ELR (cell line): Measurements from ENCODE around the gene VWA8.
"Not testable (repeated sequence)": the region's sequence is repeated elsewhere in the genome, so short reads cannot be mapped to it uniquely, and the experiment has no call there.

ENCODE experiments used
- DNase-seq: peaks from one replicate; pipeline ENCODE4 v3.0.0-alpha.2; 2015; ENCODE audit warnings: low read depth

VWA8 gene

GRCh38 chr13:41647699-41648313 is 313.1 kb downstream of the VWA8 start:
- peak; percentile 10 for DNase-seq

- DNase-seq = peak; percentile 90
Observed at GRCh38 chr13:41645331-41645730, 315.6 kb downstream of the VWA8 start.

GRCh38 chr13:41644742-41645141 is 316.2 kb downstream of the VWA8 start:
- DNase-seq = no peak

GRCh38 chr13:41643507-41643906 is 317.4 kb downstream of the VWA8 start:
- no peak for DNase-seq

- DNase-seq = no peak
Observed at GRCh38 chr13:41641961-41642360, 318.9 kb downstream of the VWA8 start.

GRCh38 chr13:41641429-41641828 is 319.5 kb downstream of the VWA8 start:
- no peak for DNase-seq

- DNase-seq = no peak
Observed at GRCh38 chr13:41639955-41640780, 320.7 kb downstream of the VWA8 start.

- DNase-seq = no peak
Observed at GRCh38 chr13:41639237-41639904, 321.5 kb downstream of the VWA8 start.

- no peak for DNase-seq
Observed at GRCh38 chr13:41637586-41637985, 323.3 kb downstream of the VWA8 start.

- not testable (repeated sequence) for DNase-seq
Observed at GRCh38 chr13:41637032-41637431, 323.9 kb downstream of the VWA8 start.

GRCh38 chr13:41636590-41636989 is 324.3 kb downstream of the VWA8 start:
- not testable (repeated sequence) for DNase-seq

- DNase-seq = no peak
Observed at GRCh38 chr13:41634407-41634806, 326.5 kb downstream of the VWA8 start.

GRCh38 chr13:41633776-41634175 is 327.1 kb downstream of the VWA8 start:
- DNase-seq = no peak

- DNase-seq = peak; percentile 79
Observed at GRCh38 chr13:41631296-41631965, 329.5 kb downstream of the VWA8 start.

- DNase-seq = no peak
Observed at GRCh38 chr13:41627425-41627824, 333.5 kb downstream of the VWA8 start.

- DNase-seq = no peak
Observed at GRCh38 chr13:41624041-41624440, 336.9 kb downstream of the VWA8 start.

GRCh38 chr13:41622432-41623429 is 338.2 kb downstream of the VWA8 start:
- DNase-seq = peak; percentile 41

- no peak for DNase-seq
Observed at GRCh38 chr13:41621716-41622431, 339.0 kb downstream of the VWA8 start.

GRCh38 chr13:41617633-41618032 is 343.3 kb downstream of the VWA8 start:
- not testable (repeated sequence) for DNase-seq

- no peak for DNase-seq
Observed at GRCh38 chr13:41616151-41616550, 344.8 kb downstream of the VWA8 start.

GRCh38 chr13:41615528-41615855 is 345.4 kb downstream of the VWA8 start:
- no peak for DNase-seq
